K562 (cell line): ENCODE results near the gene COG3. TPM values are rescaled to one million over a fixed set of nuclear protein-coding genes. Genes with fewer than 3 reads are reported as not detected.

Experiments
- ATF6 ChIP-seq: sonication (generic); formaldehyde crosslinking; IDR thresholded peaks from 2 replicates; pipeline ENCODE4 v1.4.0; 2020; ENCODE audit warnings: mild to moderate bottlenecking, missing genetic modification reagents
- BCOR ChIP-seq: fragments of 450-650 bp; IDR thresholded peaks from 2 replicates; pipeline ENCODE4 v1.6.1; 2016
- EHMT2 ChIP-seq: fragments of 450-650 bp; IDR thresholded peaks from 2 replicates; pipeline ENCODE4 v1.6.1; 2018; ENCODE audit warnings: antibody characterized with exemption
- NEUROD1 ChIP-seq: fragments of 150-350 bp; IDR thresholded peaks from 2 replicates; pipeline ENCODE4 v1.6.1; 2014; ENCODE audit warnings: borderline replicate concordance, low read length, low read depth; ENCODE audit not compliant: partially characterized antibody
- NFE2 ChIP-seq: IDR thresholded peaks from 2 replicates; pipeline ENCODE4 v1.6.1; 2014; ENCODE audit warnings: antibody characterized with exemption, low read depth
- SUPT5H ChIP-seq: fragments of 450-650 bp; IDR thresholded peaks from 2 replicates; pipeline ENCODE4 v1.6.1; 2016
- TEAD2 ChIP-seq: fragments of 450-650 bp; IDR thresholded peaks from 2 replicates; pipeline ENCODE4 v1.6.1; 2016; ENCODE audit warnings: missing genetic modification characterization, control low read depth, missing compliant biosample characterization
- TEAD4 ChIP-seq, 2 experiments: sonication (generic) in 1 of 2; formaldehyde crosslinking in 1 of 2; IDR thresholded peaks; 2 replicates each; pipeline versions ENCODE4 v1.6.1 to v1.8.0; 2012 to 2022; ENCODE audit warnings: borderline replicate concordance in 1 of 2, inconsistent platforms in 1 of 2, low read length in 1 of 2, mild to moderate bottlenecking in 1 of 2, missing genetic modification reagents in 1 of 2
- ZBTB2 ChIP-seq: fragments of 450-650 bp; IDR thresholded peaks from 2 replicates; pipeline ENCODE4 v1.6.1; 2016; ENCODE audit warnings: antibody characterized with exemption
- ZNF644 ChIP-seq: fragments of 200-800 bp; sonication (Bioruptor generic); IDR thresholded peaks from 2 replicates; pipeline ENCODE4 v1.6.1; 2016; ENCODE audit warnings: low read depth, missing genetic modification characterization, missing compliant biosample characterization
- polyA plus RNA-seq, 8 experiments: library from polyadenylated mRNA; depleted of rRNA in 4 of 8; stranded (reverse) in 5 of 8; unstranded in 3 of 8; fragments of >200 nt; fragmentation: Nextera tagmentation in 2 of 8; fragmentation: Illumina TruSeq in 1 of 8; extraction: Ambion mirVana in 2 of 8; extraction: Trizol in 1 of 8; gene quantifications; 2 replicates each; pipeline versions ENCODE4 v1.2.1 to v1.2.3, GENCODE V29; 2011 to 2014; ENCODE audit warnings: inconsistent platforms in 1 of 8, missing spikeins in 1 of 8
- total RNA-seq, 7 experiments: library from RNA; depleted of rRNA in 6 of 7; stranded (reverse); fragments of >200 nt in 6 of 7; fragmentation: Illumina TruSeq in 2 of 7; extraction: Trizol in 2 of 7; gene quantifications; 2 replicates each; pipeline versions ENCODE4 v1.2.1 to v1.2.3, GENCODE V29; 2011 to 2021; ENCODE audit warnings: low replicate concordance in 1 of 7

The COG3 gene
- total and polyA plus RNA-seq, 9 of the 15 experiments (the other 6 are each of a cell fraction or from before 2014, with no cell fraction given): 3.9 to 22.9 (median 14.5) TPM

DNA sequence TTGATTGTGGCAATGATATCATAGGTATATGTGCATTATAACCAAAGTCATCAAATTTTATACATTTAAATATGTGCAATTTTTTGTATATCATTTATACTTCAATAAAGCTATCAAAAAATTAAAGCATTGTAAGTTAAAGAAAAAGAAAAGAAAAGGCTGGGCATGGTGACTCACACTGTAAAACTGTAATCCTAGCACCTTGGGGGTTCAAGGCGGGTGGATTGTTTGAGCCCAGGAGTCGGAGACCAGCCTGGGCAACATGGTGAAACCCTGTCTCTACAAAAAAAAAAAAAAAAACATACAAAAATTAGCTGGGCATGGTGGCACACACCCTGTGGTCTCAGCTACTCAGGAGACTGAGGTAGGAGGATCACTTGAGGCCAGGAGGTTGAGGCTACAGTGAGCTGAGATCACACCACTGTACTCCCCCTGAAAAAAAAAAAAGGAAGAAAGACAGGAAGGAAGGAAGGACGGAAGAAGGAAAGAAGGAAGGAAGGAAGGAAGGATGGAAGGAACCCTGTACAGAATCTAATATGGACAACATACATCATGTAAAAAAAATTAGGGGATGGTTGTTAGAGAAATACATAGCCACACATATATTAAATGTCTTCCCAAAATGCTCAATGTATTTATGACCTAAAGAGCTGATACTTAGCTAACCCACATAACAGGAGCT, 24.8 kb upstream of the COG3 start (continued):
- TF ChIP-seq BCOR (no peak), ZBTB2 (no peak), NEUROD1 (no peak), TEAD2 (tag) (no peak), ATF6 (no peak), NFE2 (no peak), ZNF644 (tag) (no peak), EHMT2 (no peak), TEAD4 (IDR thresholded peaks at IDR 0.05; ENCODE audit: low read length) (no peak), TEAD4 (CRISPR knock-in tag; IDR thresholded peaks at IDR 0.05; ENCODE audit: borderline replicate concordance) (no peak), SUPT5H (no peak)
